Smooth muscle cell (in vitro differentiated cells): ENCODE results near the gene TIMM44. TPM values are rescaled to one million over a fixed set of nuclear protein-coding genes. Genes with fewer than 3 reads are reported as not detected.

Source experiments
- DNase-seq: peaks from one replicate; lab custom pipeline; 2025; ENCODE audit not compliant: unreplicated experiment; lab: John Stamatoyannopoulos, UW
- H2AFZ ChIP-seq: fragments of 200-600 bp; sonication (generic); 2 replicates; pipeline ENCODE4 v1.6.0; 2016; ENCODE audit warnings: antibody characterized with exemption, low read depth, mild to moderate bottlenecking
- H3F3A ChIP-seq: fragments of 200-600 bp; sonication (generic); 2 replicates; pipeline ENCODE4 v1.6.0; 2017; ENCODE audit warnings: antibody characterized with exemption, low read depth
- H3K27ac ChIP-seq: fragments of 200-600 bp; sonication (generic); 2 replicates; pipeline ENCODE4 v1.5.1; 2016; ENCODE audit warnings: low read depth, mild to moderate bottlenecking
- H3K27me3 ChIP-seq: fragments of 200-600 bp; sonication (generic); 2 replicates; pipeline ENCODE4 v1.6.1; 2016; ENCODE audit warnings: low read depth, mild to moderate bottlenecking
- H3K36me3 ChIP-seq: fragments of 200-600 bp; sonication (generic); 2 replicates; pipeline ENCODE4 v1.5.1; 2016; ENCODE audit warnings: low read depth
- H3K4me1 ChIP-seq: fragments of 200-600 bp; sonication (generic); 2 replicates; pipeline ENCODE4 v1.5.1; 2016; ENCODE audit warnings: low read depth
- H3K4me2 ChIP-seq: fragments of 200-600 bp; sonication (generic); 2 replicates; pipeline ENCODE4 v1.6.0; 2016; ENCODE audit warnings: mild to moderate bottlenecking
- H3K4me3 ChIP-seq: fragments of 200-600 bp; sonication (generic); 2 replicates; pipeline ENCODE4 v1.5.1; 2016; ENCODE audit warnings: mild to moderate bottlenecking
- H3K79me2 ChIP-seq: fragments of 200-600 bp; sonication (generic); 2 replicates; pipeline ENCODE4 v1.6.0; 2016; ENCODE audit warnings: low read depth, mild to moderate bottlenecking
- H3K9ac ChIP-seq: fragments of 200-600 bp; sonication (generic); 2 replicates; pipeline ENCODE4 v1.6.0; 2016; ENCODE audit warnings: low read depth
- H3K9me3 ChIP-seq: fragments of 200-600 bp; sonication (generic); replicated peaks from 2 replicates; pipeline ENCODE4 v1.5.1; 2016; ENCODE audit warnings: low read depth
- H4K20me1 ChIP-seq: fragments of 200-600 bp; sonication (generic); 2 replicates; pipeline ENCODE4 v1.6.0; 2016; ENCODE audit warnings: low read depth
- CTCF ChIP-seq: fragments of 200-600 bp; sonication (generic); IDR thresholded peaks from 2 replicates; pipeline ENCODE4 v1.5.1; 2017; ENCODE audit warnings: borderline replicate concordance, mild to moderate bottlenecking, antibody characterized with exemption; ENCODE audit not compliant: insufficient read depth, poor library complexity, severe bottlenecking
- WGBS: methylation state at CpG from one replicate; pipeline ENCODE4 v1.1.7; 2016; ENCODE audit warnings: low lambda C conversion rate; 5-methylcytosine and 5-hydroxymethylcytosine counted together
- polyA plus RNA-seq: library from polyadenylated mRNA; unstranded; fragments of >200 nt; fragmentation: Nextera tagmentation; extraction: Ambion mirVana; gene quantifications from 2 replicates; pipeline ENCODE4 v1.2.1, GENCODE V29; 2016
- total RNA-seq: library from RNA; depleted of rRNA; stranded (reverse); fragments of >200 nt; gene quantifications from 2 replicates; pipeline ENCODE4 v1.2.3, GENCODE V29; 2014

Gene TIMM44
- total and polyA plus RNA-seq, 2 experiments from 2014 or later: 21.8 to 25.1 TPM

DNA sequence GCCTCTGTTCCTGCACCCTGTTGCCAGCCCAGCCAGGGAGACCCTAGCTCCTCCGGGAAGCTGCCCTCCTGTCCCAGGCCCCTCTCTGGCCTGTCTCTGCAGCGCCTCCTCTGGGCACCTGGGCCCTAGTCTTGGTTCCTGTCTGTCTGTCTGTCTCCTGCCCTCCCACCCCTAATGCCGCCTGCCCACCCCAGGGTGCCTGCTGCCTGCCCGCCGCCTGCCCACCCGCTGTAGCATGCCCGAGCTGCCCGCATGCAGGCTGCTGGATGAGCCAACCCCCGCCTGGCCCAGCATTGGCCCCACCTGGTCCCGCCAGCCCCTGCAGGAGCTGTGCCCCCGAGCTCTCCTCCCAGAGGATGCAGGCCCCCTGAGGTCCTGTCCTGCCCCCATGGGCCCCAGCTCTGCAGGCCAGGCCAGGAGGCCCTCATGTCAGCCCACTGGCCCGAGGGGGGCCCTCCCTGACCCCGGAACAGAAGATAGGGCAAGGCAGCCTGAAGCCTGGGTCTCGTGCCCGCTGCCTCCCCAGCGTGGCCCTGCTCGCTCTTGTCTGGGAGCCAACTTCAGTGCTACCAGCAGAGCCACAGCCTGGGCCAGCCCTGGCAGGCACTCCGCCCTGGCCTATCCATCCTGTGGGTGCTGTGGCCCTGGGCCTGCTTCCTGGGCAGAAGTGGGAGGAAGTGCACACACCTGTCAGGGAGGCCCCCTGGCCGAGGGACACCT is 34.6 kb downstream of the TIMM44 start:
- H2AFZ ChIP-seq: no peak overlapping the region
- no peak for TF ChIP-seq CTCF
- no peaks in the 10 kb centered on the region for H3K9me3 ChIP-seq
- no peak overlapping the region for H3K9ac ChIP-seq
- H3K4me3 ChIP-seq: no peak overlapping the region
- H3F3A ChIP-seq: no peaks in the 10 kb centered on the region
- no peak overlapping the region for H3K27ac ChIP-seq
- H3K4me2 ChIP-seq: no peak overlapping the region
- peaks cover 10% of the 10 kb centered on the region for H3K4me1 ChIP-seq
- H3K27me3 ChIP-seq: no peaks in the 10 kb centered on the region
- no peak for DNase-seq
- no peaks in the 10 kb centered on the region for H3K36me3 ChIP-seq
- peaks cover 37% of the 10 kb centered on the region for H3K79me2 ChIP-seq
- 92% methylated on average over 19 of the region's 19 CpGs for WGBS
- H4K20me1 ChIP-seq: peaks cover 65% of the 10 kb centered on the region

GRCh38 chr19:7908078-7908699 is 35.3 kb downstream of the TIMM44 start:
- H3K4me1 ChIP-seq: peaks cover 10% of the 10 kb centered on the region
- H2AFZ ChIP-seq: no peak overlapping the region
- H3K27ac ChIP-seq: no peak overlapping the region
- no peak overlapping the region for H3K4me2 ChIP-seq
- no peak overlapping the region for H3K4me3 ChIP-seq
- 91% methylated on average over 14 of the region's 14 CpGs for WGBS
- no peaks in the 10 kb centered on the region for H3K9me3 ChIP-seq
- no peaks in the 10 kb centered on the region for H3F3A ChIP-seq
- H3K9ac ChIP-seq: no peak overlapping the region
- DNase-seq: no peak
- no peak for TF ChIP-seq CTCF
- peaks cover 37% of the 10 kb centered on the region for H3K79me2 ChIP-seq
- H3K27me3 ChIP-seq: no peaks in the 10 kb centered on the region
- H4K20me1 ChIP-seq: peaks cover 65% of the 10 kb centered on the region
- H3K36me3 ChIP-seq: no peaks in the 10 kb centered on the region

DNA sequence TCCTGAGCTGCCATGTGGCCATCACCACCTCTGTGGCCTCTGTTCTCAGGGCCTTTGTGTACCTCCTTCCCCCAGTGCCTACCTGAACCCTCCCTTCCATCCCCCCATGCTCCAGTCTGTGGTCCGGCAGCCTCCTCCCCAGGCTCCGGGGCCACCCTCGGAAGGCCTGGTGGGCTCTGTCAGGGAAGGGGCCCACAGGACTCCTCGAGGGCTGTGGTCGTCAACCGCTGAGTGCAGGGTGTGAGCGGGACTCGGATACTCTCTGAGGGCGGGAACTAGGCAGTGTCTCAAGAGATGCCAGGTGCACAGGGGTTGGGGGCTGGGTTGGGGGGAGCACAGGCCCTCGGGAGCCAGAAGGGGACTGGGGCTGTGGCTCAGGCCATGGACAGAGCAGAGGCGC is 35.9 kb downstream of the TIMM44 start:
- Histone ChIP-seq H3K79me2 (peaks cover 40% of the 10 kb centered on the region), H3K9me3 (no peaks in the 10 kb centered on the region), H3K4me1 (peaks cover 14% of the 10 kb centered on the region), H3K9ac (no peak overlapping the region), H3K27me3 (no peaks in the 10 kb centered on the region), H3K27ac (no peak overlapping the region), H3F3A (no peaks in the 10 kb centered on the region), H3K4me2 (no peak overlapping the region), H4K20me1 (peaks cover 65% of the 10 kb centered on the region), H3K36me3 (no peaks in the 10 kb centered on the region), H3K4me3 (no peak overlapping the region), H2AFZ (no peak overlapping the region)
- no peak for TF ChIP-seq CTCF
- DNase-seq: no peak
- WGBS: 97% methylated on average over 11 of the region's 11 CpGs
